Natural killer cell treated with Interleukin-12 subunit alpha and Interleukin-12 subunit beta and Interleukin-15 and Interleukin-18, amount 100 ng/mL, for 72 hours (primary cell): ENCODE measurements around the gene FARSB. TPM values are rescaled to one million over a fixed set of nuclear protein-coding genes. Genes with fewer than 3 reads are reported as not detected.
A peak's percentile ranks its signal among the peaks of the same experiment; 100 is the strongest.

ENCODE experiments used
- ATAC-seq, 2 donors: fragments of 150-1000 bp; cut with Tn5 transposase in 1 of 2; sonication (Bioruptor Pico), chemical (Tn5 transposase) in 1 of 2; 2 replicates each; pipeline ENCODE4 v1.10.0; 2021
- DNase-seq: peaks from one replicate; pipeline ENCODE4 v3.0.0; 2022; ENCODE audit warnings: low spot score
- H3K27ac Mint-ChIP-seq, 2 donors: 1 replicate in 1 of 2; 2 replicates in 1 of 2; pipeline ENCODE4 v1.8.0; 2022; ENCODE audit warnings: mixed read lengths in 2 of 2, mild to moderate bottlenecking in 1 of 2, moderate library complexity in 1 of 2
- H3K27me3 Mint-ChIP-seq, 2 donors: 1 replicate in 1 of 2; 2 replicates in 1 of 2; pipeline ENCODE4 v1.8.0; 2022; ENCODE audit warnings: mixed read lengths in 2 of 2
- H3K36me3 Mint-ChIP-seq: one replicate; pipeline ENCODE4 v1.8.0; 2022; ENCODE audit warnings: mixed read lengths
- H3K4me1 Mint-ChIP-seq, 2 donors: 1 replicate in 1 of 2; 2 replicates in 1 of 2; pipeline ENCODE4 v1.8.0; 2022; ENCODE audit warnings: low read depth in 2 of 2, mixed read lengths in 2 of 2, mild to moderate bottlenecking in 1 of 2
- H3K4me3 Mint-ChIP-seq: one replicate; pipeline ENCODE4 v1.8.0; 2022; ENCODE audit warnings: mixed read lengths
- H3K9me3 Mint-ChIP-seq: 2 replicates; pipeline ENCODE4 v1.8.0; 2022; ENCODE audit warnings: mixed read lengths
- total RNA-seq, 2 donors: library from RNA; stranded (reverse); gene quantifications; one replicate each; pipeline ENCODE4 v1.2.3, GENCODE V29; 2022

FARSB gene
- total RNA-seq, 2 donors from 2014 or later = 27.7 to 44.5 TPM

- H3K27me3 Mint-ChIP-seq = no peaks in the 10 kb centered on the region
- peaks cover 28% of the 10 kb centered on the region for H3K36me3 Mint-ChIP-seq
- H3K4me1 Mint-ChIP-seq = peaks cover 26 to 27% of the 10 kb centered on the region in 2 donors
- no peak overlapping the region for H3K4me3 Mint-ChIP-seq
- H3K9me3 Mint-ChIP-seq = no peaks in the 10 kb centered on the region
- DNase-seq = no peak
- no peak for ATAC-seq
- H3K27ac Mint-ChIP-seq = peak overlapping the region in 1 of 2 donors; percentile 1
Measured at GRCh38 chr2:222649801-222650200, 6.1 kb downstream of the FARSB start.

DNA sequence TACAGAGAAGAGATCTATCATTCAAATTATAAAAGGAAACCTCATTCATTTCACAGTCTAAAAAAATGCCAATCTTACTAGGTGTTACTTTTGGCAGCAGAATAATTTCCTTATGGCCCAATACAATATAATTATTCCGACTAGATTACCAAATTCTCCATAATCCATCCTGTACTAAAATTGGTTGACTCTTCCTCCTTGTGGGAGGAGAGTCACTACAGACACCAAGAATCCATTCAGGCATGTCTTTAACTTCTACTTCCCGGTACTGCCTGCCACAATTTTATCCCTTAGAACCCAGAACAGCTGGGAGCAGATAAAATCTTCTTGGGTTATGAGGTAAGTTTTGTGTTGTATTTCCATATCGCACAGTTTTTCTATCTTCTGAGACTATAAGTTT lies 9.9 kb downstream of the FARSB start:
- no peak overlapping the region for H3K4me3 Mint-ChIP-seq
- H3K27me3 Mint-ChIP-seq = no peaks in the 10 kb centered on the region
- no peaks in the 10 kb centered on the region for H3K9me3 Mint-ChIP-seq
- ATAC-seq = no peak
- H3K4me1 Mint-ChIP-seq = peaks cover 6 to 9% of the 10 kb centered on the region in 2 donors
- H3K36me3 Mint-ChIP-seq = peaks cover 41% of the 10 kb centered on the region
- H3K27ac Mint-ChIP-seq = no peak overlapping the region
- DNase-seq = no peak

- H3K27me3 Mint-ChIP-seq = no peaks in the 10 kb centered on the region
- peaks cover 42% of the 10 kb centered on the region for H3K36me3 Mint-ChIP-seq
- H3K9me3 Mint-ChIP-seq = no peaks in the 10 kb centered on the region
- ATAC-seq = no peak
- no peaks in the 10 kb centered on the region for H3K4me1 Mint-ChIP-seq
- no peak overlapping the region for H3K4me3 Mint-ChIP-seq
- no peak for DNase-seq
- H3K27ac Mint-ChIP-seq = no peak overlapping the region
Measured at GRCh38 chr2:222643134-222643533, 12.8 kb downstream of the FARSB start.

DNA sequence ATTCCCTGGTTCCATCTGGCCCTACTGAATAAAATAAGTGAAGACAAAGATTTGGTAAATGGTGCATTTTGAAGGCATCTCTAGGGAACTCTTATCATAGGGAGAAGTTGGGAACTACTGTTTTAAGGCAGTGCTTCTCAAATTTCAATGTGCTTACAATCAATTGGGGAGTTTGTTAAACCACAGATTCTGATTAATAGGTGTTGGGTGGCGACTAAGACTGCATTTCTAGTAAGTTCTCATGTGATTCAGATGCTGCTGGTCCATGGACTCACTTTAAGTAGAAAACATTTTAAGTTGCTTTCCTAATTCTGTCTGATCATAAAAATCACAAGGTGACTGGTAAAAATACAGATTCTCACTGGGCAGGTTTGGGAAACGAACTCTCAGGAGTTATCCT lies 14.6 kb downstream of the FARSB start:
- Mint-ChIP-seq H3K9me3 (no peaks in the 10 kb centered on the region), H3K4me1 (peaks cover 0 to 3% of the 10 kb centered on the region in 2 donors), H3K4me3 (no peak overlapping the region), H3K36me3 (peaks cover 52% of the 10 kb centered on the region), H3K27me3 (no peaks in the 10 kb centered on the region), H3K27ac (no peak overlapping the region)
- ATAC-seq (no peak), DNase-seq (no peak)

GRCh38 chr2:222637067-222637466 lies 18.8 kb downstream of the FARSB start:
- peak overlapping the region in 1 of 2 donors; percentile 14 for H3K27ac Mint-ChIP-seq
- peaks cover 4 to 6% of the 10 kb centered on the region in 2 donors for H3K4me1 Mint-ChIP-seq
- no peaks in the 10 kb centered on the region for H3K9me3 Mint-ChIP-seq
- DNase-seq = no peak
- H3K36me3 Mint-ChIP-seq = peaks cover 43% of the 10 kb centered on the region
- ATAC-seq = no peak
- no peaks in the 10 kb centered on the region for H3K27me3 Mint-ChIP-seq
- no peak overlapping the region for H3K4me3 Mint-ChIP-seq

- no peak for ATAC-seq
- no peak for DNase-seq
- Mint-ChIP-seq H3K4me3 (no peak overlapping the region), H3K4me1 (peaks cover 4 to 6% of the 10 kb centered on the region in 2 donors), H3K36me3 (peaks cover 42% of the 10 kb centered on the region), H3K27ac (no peak overlapping the region), H3K9me3 (no peaks in the 10 kb centered on the region), H3K27me3 (no peaks in the 10 kb centered on the region)
Measured at GRCh38 chr2:222635295-222635694, 20.6 kb downstream of the FARSB start.

- Mint-ChIP-seq H3K4me1 (no peaks in the 10 kb centered on the region), H3K9me3 (no peaks in the 10 kb centered on the region), H3K4me3 (no peak overlapping the region), H3K27ac (no peak overlapping the region), H3K36me3 (peaks cover 35% of the 10 kb centered on the region), H3K27me3 (no peaks in the 10 kb centered on the region)
- no peak for DNase-seq
- no peak for ATAC-seq
Measured at GRCh38 chr2:222627764-222628163, 28.1 kb downstream of the FARSB start.

DNA sequence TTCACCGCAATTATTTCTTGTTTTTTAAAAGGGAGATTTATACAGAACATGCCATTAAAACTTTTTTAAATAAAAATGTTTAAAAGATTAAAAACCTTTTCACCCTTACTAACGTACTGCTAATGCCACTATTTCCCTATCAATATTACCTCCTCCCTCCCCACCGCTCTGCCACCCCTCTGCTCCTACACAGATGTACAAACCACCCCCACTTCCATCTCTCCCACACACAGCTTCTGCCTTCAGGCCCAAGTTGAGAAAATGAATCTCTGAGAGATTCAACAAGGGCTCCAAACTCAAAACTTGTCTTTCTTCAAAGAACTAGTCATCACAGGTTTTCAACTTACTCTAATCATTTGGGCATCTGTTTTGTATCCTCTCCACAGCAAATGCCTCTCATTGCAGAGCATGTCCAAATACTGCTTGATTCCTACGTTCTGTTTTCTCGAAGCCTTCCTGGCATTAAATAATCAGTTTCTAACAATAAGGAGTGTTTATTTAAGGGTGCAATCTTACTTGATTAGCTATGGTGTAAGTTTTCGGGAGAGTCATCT lies 32.1 kb downstream of the FARSB start:
- H3K36me3 Mint-ChIP-seq = peaks cover 28% of the 10 kb centered on the region
- H3K27ac Mint-ChIP-seq = no peak overlapping the region
- no peak for ATAC-seq
- no peak for DNase-seq
- no peaks in the 10 kb centered on the region for H3K4me1 Mint-ChIP-seq
- no peak overlapping the region for H3K4me3 Mint-ChIP-seq
- H3K27me3 Mint-ChIP-seq = no peaks in the 10 kb centered on the region
- no peaks in the 10 kb centered on the region for H3K9me3 Mint-ChIP-seq

- no peak for ATAC-seq
- Mint-ChIP-seq H3K27me3 (no peaks in the 10 kb centered on the region), H3K4me1 (no peaks in the 10 kb centered on the region), H3K4me3 (no peak overlapping the region), H3K27ac (no peak overlapping the region), H3K9me3 (no peaks in the 10 kb centered on the region), H3K36me3 (peaks cover 28% of the 10 kb centered on the region)
- DNase-seq = no peak
Measured at GRCh38 chr2:222622910-222623309, 33.0 kb downstream of the FARSB start.

DNA sequence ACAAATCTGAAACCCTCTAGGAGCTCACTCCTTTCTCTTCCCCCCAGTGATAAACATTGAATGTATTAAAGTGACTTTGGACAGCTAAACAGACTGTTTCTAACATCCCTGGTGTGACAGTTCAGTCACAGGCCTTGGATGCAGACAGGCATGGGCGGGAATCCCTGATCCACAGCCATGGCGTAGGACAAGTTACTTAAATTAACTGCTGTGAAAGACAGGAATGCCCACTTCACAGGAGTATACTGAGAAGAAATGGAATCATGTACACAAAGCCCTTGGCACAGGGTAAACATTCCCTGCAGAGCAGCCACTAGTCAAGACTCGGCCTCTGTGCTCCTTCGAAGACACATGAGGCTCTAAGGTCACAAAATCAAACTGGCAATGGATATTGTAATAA lies 34.0 kb downstream of the FARSB start:
- H3K4me3 Mint-ChIP-seq = no peak overlapping the region
- no peak for DNase-seq
- H3K9me3 Mint-ChIP-seq = no peaks in the 10 kb centered on the region

DNA sequence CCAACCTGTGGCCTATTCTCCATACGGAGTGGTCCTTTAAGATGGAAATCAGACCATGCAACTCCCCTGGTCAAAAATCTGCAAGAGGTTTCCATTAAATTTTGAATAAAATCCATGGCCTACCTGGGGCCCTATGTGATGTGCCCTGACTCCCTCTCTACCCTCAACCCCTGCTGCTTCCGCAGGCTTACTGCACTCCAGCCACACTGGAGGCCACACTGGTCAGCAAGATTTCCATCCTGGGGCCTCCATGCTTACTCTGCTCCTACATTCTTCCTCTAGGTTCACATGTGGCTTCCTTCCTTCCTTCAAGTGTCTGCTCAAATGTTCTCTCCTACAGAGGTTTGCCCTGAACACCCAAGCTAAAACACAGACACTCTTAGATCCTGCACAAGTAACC lies 40.6 kb downstream of the FARSB start:
- peaks cover 22% of the 10 kb centered on the region for H3K36me3 Mint-ChIP-seq
- ATAC-seq = no peak
- no peak overlapping the region for H3K4me3 Mint-ChIP-seq
- H3K27ac Mint-ChIP-seq = no peak overlapping the region
- no peak for DNase-seq
- peaks cover 0 to 6% of the 10 kb centered on the region in 2 donors for H3K4me1 Mint-ChIP-seq
- H3K27me3 Mint-ChIP-seq = no peaks in the 10 kb centered on the region
- H3K9me3 Mint-ChIP-seq = no peaks in the 10 kb centered on the region

More for the DNA sequence above, 34.0 kb downstream of the FARSB start:
- Mint-ChIP-seq H3K4me1 (no peaks in the 10 kb centered on the region), H3K36me3 (peaks cover 24% of the 10 kb centered on the region), H3K27me3 (no peaks in the 10 kb centered on the region), H3K27ac (no peak overlapping the region)
- ATAC-seq = no peak

DNA sequence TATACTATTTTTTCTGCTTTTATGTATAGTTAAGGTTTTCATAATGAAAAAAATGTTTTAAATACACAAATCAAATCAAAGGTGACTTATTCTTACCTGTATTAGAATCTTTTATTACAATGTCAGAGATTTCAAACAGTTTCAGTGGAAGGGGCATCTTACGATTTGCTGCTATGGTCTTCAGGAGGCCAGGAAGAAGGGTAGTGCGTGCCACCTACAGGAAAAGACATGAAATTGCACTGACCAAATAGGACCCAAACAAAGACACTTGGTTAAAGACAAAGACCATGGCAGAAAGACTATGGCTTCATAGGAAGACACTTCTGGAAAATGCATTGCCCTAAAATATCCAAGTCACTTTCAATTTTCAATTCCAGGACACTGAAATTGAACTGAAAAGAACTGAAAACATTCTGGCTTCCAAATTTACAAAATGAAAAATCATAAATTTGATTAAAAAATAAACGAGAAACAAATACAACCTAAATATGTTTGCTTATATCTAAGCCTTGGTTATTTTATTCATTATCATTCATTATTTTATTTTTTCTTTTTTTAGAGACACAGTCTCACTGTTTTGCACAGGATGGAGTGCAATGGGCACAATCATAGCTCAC lies 42.1 kb downstream of the FARSB start:
- Mint-ChIP-seq H3K9me3 (no peaks in the 10 kb centered on the region), H3K4me3 (no peak overlapping the region), H3K27me3 (no peaks in the 10 kb centered on the region), H3K36me3 (peaks cover 17% of the 10 kb centered on the region), H3K27ac (no peak overlapping the region), H3K4me1 (peaks cover 0 to 6% of the 10 kb centered on the region in 2 donors)
- peak in 1 of 2 donors; percentile 57 for ATAC-seq
- DNase-seq = no peak

DNA sequence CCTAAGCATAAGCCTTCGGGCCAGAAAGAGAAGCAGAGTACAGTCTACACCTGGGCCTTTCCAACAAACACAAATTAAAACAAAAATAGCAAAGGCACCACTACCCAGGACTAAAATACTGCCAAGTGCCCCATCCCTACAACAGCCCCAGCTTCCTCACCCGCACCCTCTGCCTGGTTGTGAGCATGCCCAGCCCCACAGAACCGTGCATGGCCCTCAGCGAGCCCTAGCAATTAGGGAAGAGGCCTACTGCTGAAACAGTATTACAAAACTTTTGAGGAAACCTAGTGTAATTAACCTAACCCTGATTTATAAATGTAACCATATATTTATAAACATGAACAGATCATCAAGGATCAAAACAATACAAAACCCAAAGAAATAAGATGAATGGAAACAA lies 44.2 kb downstream of the FARSB start:
- ATAC-seq (no peak), DNase-seq (no peak)
- H3K9me3 Mint-ChIP-seq = no peaks in the 10 kb centered on the region
- H3K4me3 Mint-ChIP-seq = no peak overlapping the region
- H3K4me1 Mint-ChIP-seq = peaks cover 0 to 6% of the 10 kb centered on the region in 2 donors
- no peaks in the 10 kb centered on the region for H3K27me3 Mint-ChIP-seq
- H3K36me3 Mint-ChIP-seq = peaks cover 23% of the 10 kb centered on the region
- H3K27ac Mint-ChIP-seq = no peak overlapping the region

DNA sequence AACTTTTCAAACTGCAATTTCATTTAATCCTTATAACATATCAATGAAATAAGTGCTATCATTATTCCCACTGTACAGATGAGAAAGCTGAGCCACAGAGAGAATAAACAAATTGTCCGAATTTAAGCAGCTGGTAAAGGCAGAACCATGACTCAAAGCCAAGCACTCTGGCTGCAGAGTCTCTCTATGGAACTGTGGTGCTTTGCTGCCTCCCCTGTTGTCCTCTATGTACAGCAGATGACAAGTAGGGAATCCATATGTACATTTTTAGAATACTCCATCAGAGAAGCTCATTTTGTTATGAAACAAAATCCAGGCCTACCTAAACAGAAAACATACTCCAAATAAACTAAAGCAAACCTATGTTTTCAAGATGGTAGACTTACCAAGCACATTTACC lies 45.1 kb downstream of the FARSB start:
- H3K27ac Mint-ChIP-seq = no peak overlapping the region
- no peak overlapping the region for H3K4me3 Mint-ChIP-seq
- H3K27me3 Mint-ChIP-seq = no peaks in the 10 kb centered on the region
- peaks cover 0 to 6% of the 10 kb centered on the region in 2 donors for H3K4me1 Mint-ChIP-seq
- H3K36me3 Mint-ChIP-seq = peaks cover 22% of the 10 kb centered on the region
- ATAC-seq (no peak), DNase-seq (no peak)
- no peaks in the 10 kb centered on the region for H3K9me3 Mint-ChIP-seq

- no peaks in the 10 kb centered on the region for H3K9me3 Mint-ChIP-seq
- peaks cover 21% of the 10 kb centered on the region for H3K36me3 Mint-ChIP-seq
- H3K4me1 Mint-ChIP-seq = no peaks in the 10 kb centered on the region
- no peak overlapping the region for H3K27ac Mint-ChIP-seq
- H3K4me3 Mint-ChIP-seq = no peak overlapping the region
- ATAC-seq (no peak), DNase-seq (no peak)
- no peaks in the 10 kb centered on the region for H3K27me3 Mint-ChIP-seq
Measured at GRCh38 chr2:222609381-222609780, 46.5 kb downstream of the FARSB start.
